OCI-LY1 (cell line): ENCODE measurements around the gene LARP1B.

Experiments
- CTCF ChIP-seq: fragments of 200-600 bp; sonication (generic), shearing (Covaris generic); IDR thresholded peaks from 2 replicates; pipeline ENCODE4 v1.5.1; 2017; ENCODE audit warnings: mild to moderate bottlenecking, antibody characterized with exemption, low read length, moderate library complexity, mixed read lengths
- EZH2 ChIP-seq: fragments of 200-600 bp; sonication (generic), shearing (Covaris generic); IDR thresholded peaks from 2 replicates; pipeline ENCODE4 v1.8.0; 2017; ENCODE audit warnings: borderline replicate concordance, mixed run types, mild to moderate bottlenecking, antibody characterized with exemption, low read length, moderate library complexity, mixed read lengths

- TF ChIP-seq CTCF = peak; percentile 54
- no peak for TF ChIP-seq EZH2
Measured at GRCh38 chr4:128220286-128221235, 159.4 kb downstream of the LARP1B start.
